GM18499 (cell line): Measurements from ENCODE around the gene SLC16A7.

Experiments used
- ATAC-seq: cut with Tn5 transposase; IDR thresholded peaks from one replicate; pipeline ENCODE4 v1.9.1; 2021; ENCODE audit warnings: moderate number of reproducible peaks; ENCODE audit not compliant: insufficient read depth, unreplicated experiment

The SLC16A7 gene

DNA sequence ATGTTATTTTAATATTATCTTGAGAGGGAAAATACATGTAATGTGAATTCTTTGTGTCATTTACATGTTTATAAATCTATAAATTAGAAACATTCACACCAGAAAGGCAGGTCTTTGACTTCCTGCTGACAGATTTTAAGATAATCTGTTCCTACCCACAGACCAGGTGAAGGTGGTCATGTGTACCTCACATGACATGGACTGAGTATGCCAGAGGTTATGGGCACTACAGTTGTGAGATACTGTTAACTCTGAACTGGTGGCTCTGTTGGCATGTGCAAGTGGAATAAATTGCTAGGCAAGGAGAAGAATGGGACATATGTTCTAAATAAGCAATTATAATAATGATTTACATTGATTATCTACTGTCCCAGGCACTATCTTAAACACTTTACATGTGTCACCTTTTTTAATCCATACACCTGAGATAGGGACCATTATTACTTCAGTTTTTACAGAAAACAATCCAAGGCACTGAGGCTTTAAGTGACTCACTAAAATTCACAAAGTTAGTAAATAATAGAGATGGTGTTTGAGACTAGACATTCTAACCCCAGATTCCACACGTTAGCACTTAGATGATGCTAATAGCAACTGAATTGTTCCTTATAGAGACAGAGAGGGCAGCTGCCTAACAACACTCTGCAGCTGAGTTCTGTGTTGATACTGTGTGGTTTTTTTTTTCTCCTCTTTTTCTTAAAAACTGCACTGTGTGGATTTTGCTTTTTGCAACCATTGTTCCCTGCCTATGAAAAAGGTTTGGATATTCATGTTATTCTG is 23.8 kb downstream of the SLC16A7 start:
- no peak for ATAC-seq

DNA sequence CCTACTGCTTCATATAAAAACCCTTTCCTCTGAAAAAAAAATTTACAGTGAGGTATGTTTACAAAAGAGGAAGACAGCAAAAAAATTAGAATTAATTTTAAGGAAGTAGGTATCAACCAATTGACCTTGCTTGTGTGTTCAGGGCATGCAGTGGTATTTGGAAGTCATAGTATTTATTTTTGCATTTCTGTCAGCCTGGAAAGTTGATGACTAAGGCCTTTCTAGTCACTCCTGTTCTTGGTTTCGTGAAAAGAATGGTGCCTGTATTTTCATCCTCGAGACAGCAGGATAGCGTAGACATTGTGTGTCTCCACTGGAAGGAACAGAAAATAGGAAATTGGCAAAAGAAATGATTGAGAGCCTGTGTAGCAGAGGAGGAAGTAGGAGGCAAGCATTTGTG is 24.5 kb downstream of the SLC16A7 start:
- no peak for ATAC-seq

DNA sequence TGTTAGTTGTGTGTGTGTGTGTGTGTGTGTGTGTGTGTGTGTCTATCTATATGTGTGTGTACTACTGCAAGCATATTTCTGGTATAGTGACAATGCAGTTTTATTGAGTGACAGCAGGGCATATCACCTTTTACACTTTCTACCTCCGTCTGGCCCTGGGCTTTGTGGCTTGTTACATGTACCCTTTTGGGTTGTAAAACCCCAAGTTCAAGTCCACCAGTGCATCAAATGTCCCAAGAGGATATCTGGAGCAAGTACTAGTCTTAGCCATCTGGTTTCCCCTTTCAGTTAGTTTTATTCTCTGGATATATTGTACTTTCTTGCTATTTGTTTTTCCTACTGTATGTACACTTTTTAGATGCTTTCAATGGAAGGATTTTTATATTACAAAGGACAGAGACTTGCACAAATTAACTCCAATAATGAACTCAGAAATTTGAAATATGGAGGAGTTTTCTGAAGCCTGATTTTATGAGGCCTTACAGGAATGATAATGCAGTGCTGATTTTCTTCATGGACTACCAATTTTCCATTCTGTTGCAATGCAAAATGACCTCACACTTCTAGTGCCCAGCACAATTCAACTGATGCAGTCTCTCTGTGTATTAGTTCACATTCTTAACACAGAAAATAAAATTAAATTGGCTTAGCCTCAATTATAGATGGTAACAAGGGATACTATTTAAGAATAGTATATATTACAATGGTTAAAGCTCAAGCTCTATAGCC is 29.1 kb downstream of the SLC16A7 start:
- no peak for ATAC-seq

DNA sequence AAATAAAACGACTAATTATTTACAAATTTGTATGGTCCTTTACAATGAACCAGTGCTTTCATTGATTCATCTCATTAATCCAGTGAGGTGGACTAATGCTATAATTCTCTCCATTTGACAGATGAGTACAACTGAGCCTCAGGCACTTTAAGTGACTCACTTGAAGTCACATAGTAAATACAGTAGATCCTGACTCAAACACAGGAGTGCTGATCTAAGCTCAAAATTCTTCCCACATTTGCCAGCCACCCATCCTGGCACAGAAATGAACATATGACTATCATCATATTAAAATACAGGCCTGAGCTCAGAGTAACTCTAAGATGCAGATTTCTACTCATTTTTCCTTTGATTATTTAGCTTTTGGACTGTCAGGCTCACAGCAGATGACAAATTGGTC is 30.6 kb downstream of the SLC16A7 start:
- no peak for ATAC-seq

DNA sequence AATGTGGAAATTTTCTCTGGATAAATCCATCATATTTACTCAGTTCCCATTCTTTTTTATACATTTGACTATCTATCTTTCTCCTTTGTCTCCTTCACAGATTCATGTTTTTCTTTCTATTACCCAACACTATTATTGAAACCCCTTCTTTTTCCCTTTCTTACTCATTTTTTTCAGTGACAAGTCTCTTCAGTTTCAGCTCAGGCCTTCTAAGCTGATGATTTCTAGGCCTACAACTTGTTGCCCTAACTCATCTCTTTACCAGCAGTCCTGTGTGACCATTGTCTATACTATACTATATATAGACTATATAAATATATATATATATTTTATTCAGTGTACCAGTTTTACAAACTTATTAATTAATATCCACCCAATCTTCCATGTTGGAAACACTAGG is 31.8 kb downstream of the SLC16A7 start:
- no peak for ATAC-seq

DNA sequence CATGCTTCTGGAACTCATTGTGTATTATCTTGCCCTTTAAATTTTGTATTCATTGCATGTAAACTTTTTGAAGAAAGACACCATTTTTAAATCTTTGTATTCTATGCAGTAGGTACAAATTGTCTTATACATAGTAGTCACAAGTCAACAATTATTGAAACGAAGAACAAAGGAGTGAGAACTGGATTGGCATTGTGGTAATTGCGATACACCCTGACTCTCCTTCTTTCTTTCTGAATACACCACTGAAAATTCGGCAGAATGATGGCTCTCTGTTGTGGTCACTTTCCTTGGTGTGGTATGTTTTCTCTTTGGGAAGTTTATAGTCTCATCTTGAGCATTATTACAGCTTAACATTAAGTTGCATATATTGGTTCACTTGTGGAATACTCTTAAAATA is 34.1 kb downstream of the SLC16A7 start:
- no peak for ATAC-seq

DNA sequence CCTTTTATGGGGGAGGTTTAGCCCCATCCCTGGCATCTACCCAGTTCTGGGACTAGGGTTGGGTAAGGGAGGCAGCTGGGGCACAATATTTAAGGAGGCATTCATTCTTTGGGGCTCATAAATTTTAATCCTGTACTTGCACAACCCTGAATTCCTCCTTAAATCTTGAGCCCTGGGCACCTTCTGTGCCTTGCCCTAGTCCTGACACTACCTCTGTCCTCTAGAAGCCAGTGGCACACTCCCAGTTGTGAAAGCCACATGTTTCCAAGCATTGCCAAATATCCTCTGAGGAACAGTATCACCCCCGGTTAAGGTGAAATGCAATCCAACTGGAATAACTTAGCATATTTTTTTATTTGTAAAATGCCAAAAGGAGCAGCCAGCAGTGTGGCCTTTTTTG is 36.6 kb downstream of the SLC16A7 start:
- ATAC-seq = no peak

DNA sequence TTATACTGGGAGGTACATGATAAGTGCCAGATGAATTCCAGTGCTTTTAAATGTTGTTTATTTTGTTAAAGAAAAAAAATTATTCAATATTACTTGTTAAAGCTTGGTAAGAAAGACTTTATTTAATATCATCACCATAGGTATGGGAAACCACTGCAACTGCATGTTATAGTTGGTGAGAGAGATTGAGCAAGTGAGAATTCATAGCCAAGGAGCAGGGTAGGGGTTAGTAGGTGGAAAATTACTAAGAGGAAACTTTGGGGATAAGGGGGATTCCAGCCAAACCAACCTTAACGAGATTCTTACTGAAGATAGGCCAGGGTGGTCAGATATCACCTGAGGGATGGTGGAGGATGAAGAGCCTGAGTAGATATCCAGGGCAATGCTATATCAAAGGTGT is 38.4 kb downstream of the SLC16A7 start:
- ATAC-seq = no peak

DNA sequence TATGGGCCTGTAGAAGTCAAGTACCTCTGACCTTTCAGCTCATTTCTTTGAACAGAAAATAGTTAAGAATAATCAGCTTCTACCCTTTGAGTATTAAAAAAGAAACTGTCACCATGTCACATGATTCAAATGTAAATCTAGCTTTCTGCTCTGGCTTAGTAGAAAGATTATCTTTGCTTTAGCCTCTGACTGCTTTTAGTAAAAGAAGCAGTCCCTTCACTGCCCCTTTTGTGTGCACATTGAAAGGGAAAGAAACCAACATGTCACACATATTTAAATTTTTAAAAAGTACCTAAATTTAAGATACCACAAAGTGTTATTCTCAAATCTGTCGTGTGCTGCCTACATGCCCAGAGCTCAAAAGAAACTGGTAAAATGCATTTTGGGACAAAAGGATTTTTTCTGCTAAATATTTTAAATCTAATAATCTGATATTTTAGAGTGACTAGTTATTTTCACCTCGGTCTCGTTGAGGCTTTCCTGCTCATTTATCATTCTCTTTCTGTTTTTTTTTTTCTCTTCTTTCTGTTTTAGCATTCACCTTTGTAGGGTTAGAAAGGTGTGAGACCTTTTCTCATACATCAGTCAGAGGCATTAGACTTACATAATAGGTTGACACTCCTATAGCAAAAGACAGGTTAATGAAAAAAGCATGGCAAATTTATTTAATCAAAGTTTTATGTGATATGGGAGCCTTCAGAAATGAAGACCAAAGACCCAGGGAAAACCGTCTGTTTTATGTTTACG is 41.3 kb downstream of the SLC16A7 start:
- peak; percentile 63 for ATAC-seq

DNA sequence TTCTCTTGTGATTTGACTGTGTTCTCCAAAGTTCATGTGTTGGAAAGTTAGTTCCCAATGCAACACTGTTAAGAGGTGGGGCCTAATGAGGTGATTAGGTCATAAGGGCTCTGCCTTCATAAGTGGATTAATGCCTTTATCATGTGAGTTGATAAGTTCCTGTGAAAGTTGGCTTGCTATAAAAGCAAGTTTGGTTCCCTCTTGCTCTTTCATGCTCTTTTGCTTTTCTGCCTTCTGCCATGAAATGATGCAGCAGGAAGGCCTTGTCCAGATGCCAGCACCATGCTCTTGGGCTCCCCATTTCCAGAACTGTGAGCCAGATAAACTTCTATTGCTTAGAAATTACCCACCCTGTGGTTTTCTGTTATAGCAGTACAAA is 41.9 kb downstream of the SLC16A7 start:
- ATAC-seq = no peak

DNA sequence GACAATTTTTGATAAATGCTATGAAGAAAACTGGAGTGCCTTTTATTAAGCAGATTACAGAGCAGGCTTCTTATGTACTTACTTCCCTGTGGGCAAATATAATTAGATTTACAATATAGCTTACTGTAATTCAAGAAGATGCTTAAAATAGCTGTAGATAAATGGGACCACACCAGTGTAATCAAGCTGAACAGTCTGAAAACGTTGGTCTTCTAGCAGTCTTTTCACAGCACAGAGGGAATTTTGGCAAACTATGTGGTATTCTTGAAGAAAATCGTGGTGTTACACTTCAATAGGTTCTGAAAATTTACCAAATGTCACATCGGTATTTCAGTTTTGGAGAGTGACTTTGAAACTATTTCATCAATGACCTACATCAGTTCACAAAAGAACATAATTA is 47.7 kb downstream of the SLC16A7 start:
- no peak for ATAC-seq

DNA sequence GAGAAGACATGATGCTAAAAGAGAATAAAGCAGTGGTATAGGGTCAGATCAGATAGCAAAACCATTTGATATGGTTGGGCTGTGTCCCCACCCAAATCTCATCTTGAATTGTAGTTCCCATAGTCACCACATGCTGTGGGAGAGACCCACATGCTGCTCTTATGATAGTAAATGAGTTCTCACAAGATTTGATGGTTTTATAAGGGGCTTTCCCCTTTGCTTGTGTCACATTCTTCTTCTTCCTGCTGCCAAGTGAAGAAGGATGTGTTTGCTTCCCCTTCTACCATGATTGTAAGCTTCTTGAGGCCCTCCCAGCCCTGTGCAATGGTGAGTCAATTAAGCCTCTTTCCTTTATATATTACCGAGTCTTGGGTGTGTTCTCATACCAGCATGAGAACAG is 49.4 kb downstream of the SLC16A7 start:
- ATAC-seq = no peak

DNA sequence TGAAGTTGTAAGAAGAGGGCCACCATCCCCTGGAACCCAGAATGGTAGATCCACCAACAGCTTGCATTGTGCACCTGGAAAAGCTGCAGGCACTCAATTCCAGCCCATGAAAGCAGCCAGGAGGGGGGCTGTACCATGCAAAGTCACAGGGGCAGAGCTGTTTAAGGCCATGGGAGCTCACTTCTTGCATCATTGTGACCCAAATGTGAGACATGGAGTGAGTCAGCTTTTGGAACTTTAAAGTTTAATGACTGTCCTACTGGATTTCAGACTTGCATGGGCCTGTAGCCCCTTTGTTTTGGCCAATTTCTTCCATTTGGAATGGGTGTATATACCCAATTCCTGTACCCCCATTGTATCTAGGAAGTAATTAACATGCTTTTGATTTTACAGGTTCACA is 50.8 kb downstream of the SLC16A7 start:
- ATAC-seq = no peak

DNA sequence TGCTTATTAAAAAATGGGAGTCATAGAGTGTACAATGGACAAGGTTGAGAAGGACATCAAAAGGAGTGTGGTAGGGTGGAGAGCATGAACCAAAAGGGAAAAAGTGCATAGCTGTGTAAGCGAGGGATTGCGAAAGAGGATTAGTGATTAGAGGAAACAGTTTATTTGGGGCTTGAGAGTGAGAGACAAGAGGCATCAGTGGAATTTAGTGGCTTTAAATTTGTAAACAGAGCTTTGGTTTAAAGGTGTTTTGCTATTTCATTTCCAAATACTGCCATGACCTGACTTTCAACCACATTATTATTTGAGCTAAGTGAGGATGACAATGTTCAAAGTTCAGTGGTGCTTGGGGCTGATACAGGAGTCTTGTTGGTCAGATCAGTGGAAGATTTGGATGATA is 53.4 kb downstream of the SLC16A7 start:
- ATAC-seq = no peak

DNA sequence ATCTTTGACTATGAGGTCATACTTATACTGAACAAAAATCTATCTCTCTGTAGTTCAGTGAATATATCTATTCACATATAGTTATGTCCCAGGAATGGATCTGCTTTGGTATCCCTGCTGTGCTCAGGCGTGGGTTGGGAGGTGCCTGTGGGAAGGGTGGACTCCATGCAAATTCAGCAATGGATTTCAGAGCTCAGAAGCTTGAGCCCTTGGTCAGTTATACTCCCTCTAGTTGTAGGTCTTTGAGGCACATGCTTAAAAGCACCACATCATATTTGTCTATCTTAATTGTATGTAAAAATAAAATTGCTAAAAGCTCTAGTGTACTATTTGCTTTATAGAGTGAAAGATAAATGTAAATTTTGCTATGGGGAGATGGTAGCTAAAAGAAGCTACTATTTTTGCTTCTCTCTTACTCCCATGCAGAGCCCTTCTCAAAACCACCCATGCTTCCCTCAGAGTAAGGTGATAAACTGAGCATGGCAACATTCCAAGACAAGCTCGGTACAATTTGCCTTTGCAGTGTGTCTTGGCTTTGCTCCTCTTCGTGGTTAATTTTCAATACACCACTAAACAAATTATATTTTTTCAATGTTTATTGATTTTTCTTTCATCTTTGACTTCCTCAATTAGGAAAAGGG is 54.9 kb downstream of the SLC16A7 start:
- no peak for ATAC-seq

DNA sequence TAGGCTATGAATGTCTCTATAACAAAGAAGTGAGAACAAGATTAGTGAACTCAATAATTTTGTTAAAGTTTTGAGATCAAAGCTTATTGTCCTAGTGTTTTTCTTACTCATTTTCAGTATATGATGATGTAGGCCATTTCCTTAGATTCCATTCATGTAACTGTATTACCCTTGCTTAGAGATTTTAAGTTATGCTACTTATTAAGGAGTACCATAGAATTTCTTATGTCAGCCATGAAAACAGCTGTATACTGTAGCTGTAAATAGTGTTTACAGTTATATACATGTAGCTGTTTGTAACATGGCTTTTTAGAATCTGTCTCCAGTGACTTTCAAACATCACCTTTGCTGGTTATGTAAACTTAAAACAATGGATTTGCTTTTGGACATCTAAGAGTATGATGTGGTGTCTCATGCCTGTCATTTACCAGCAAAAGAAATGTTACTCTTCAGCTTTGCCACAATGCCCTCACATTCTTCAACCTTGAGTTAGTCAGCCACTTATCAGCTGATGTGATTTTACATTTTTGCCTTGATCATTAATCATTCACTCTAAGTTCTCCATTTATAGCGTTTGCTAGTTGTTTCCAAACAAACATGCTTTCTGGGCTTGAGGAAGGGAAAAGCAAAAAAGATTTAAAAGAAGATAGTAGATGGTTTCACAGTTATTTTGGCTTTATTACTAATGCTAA is 55.5 kb downstream of the SLC16A7 start:
- ATAC-seq = no peak

DNA sequence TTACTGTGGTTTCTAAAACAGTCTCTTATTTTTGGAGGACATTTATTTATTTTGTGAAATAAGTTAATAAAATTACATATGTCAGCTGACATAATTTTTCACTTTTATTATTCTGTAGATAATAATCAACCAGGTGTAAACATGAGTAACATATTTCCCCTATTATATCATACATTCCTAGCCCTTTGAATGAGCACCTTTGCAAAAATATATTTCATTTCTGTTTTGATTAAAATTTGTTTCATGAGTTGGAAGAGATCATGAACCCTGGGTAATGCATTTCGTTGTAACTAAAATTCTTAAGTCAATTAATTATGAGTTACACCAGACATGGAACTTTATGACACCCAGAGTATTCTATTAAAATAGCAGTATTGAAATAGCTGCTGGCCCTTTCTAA is 56.3 kb downstream of the SLC16A7 start:
- no peak for ATAC-seq

DNA sequence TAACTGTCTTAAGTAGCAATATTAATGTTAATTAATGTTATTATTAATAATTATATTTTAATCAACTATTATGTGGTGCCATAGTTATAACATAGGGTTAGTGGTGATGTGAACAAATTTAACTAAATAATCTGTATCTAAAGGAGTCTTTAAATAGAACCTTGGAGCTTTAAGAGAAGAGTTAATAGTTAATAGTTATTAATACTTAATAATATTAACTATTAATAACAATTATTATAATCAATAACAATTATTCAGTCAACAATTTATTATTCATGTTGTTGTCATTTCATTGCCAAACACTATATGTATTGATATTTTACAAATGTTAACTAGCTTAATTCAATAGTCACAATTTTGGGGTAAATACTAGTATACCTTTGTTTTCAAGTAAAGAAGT is 58.2 kb downstream of the SLC16A7 start:
- no peak for ATAC-seq

DNA sequence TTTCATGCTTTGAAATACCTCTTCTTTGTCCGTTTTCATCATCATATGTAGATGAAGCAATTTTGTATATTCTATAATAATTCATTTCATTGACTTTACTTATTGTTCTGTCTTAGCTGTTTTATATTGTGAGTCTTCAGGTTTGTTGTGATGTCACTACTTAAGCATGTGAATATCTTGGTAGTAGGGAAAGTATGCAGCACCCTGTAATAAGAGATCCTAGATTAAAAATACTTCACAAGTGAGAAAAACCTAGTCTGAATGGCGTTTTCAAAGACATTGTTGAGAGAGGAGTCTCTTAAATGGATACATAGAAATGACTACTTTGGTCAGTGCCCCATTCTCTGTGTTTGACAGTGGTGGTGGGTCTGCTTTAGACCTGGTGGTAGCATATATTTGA is 61.4 kb downstream of the SLC16A7 start:
- ATAC-seq = no peak

DNA sequence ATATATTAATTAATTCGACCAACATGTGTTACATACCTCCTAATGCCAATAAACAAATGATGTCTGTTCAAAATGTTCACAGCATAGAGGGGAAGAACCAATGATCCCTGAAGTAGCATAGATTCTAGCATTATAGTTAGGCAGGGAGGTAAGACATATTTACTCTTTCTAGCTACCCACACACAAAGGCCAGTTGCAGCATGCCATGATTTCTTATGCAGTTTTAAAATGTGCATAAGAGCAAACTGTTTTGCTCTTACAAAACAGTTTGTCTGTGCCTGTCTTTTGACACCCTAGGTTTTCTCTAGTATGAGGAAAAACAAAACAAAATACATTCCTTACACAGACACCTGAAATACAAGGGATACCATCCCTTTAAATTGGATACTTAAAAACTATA is 61.9 kb downstream of the SLC16A7 start:
- ATAC-seq = no peak
